Caco-2 (cell line): Measurements from ENCODE around the gene ZGRF1. TPM values are rescaled to one million over a fixed set of nuclear protein-coding genes. Genes with fewer than 3 reads are reported as not detected.
"Not testable (repeated sequence)": the region's sequence is repeated elsewhere in the genome, so short reads cannot be mapped to it uniquely, and the experiment has no call there.

Experiments used
- BruUV-seq: library from RNA; stranded (reverse); fragments of 400-500 nt; replicated peaks from 2 replicates; lab custom pipeline; 2021; lab: Mats Ljungman, UMichigan
- CTCF ChIA-PET: fragments of 300-600 bp; sonication (Branson Sonifier 250); formaldehyde crosslinking; loops from one replicate; lab custom pipeline; 2022; ENCODE audit warnings: antibody characterized with exemption; lab: Charles Lee
- POLR2A ChIA-PET: fragments of 300-600 bp; sonication (Branson Sonifier 250); formaldehyde crosslinking; loops from one replicate; lab custom pipeline; 2022; ENCODE audit warnings: antibody characterized with exemption; lab: Charles Lee
- DNase-seq, 2 experiments: peaks; one replicate each; pipeline versions ENCODE4 v3.0.0 to v3.0.0-alpha.2; 2020 to 2022
- H3K27me3 ChIP-seq: replicated peaks from 2 replicates; pipeline ENCODE4 v1.6.0; 2011; ENCODE audit warnings: low read length; ENCODE audit not compliant: control insufficient read depth, insufficient read depth
- H3K36me3 ChIP-seq: 2 replicates; pipeline ENCODE4 v1.5.1; 2011; ENCODE audit warnings: low read length; ENCODE audit not compliant: control insufficient read depth, insufficient read depth
- H3K4me1 ChIP-seq: fragments of 250-450 bp; sonication (Bioruptor Pico); 2 replicates; pipeline ENCODE4 v1.5.1; 2020; ENCODE audit warnings: mild to moderate bottlenecking
- H3K4me3 ChIP-seq: 2 replicates; pipeline ENCODE4 v1.5.1; 2011; ENCODE audit warnings: low read depth, mild to moderate bottlenecking, control low read depth, low read length
- H3K9me3 ChIP-seq: fragments of 250-450 bp; sonication (Bioruptor Pico); 2 replicates; pipeline ENCODE4 v1.5.1; 2020; ENCODE audit warnings: mild to moderate bottlenecking, moderate library complexity
- H3K27ac Mint-ChIP-seq: one replicate; pipeline ENCODE4 v1.8.0; 2022; ENCODE audit warnings: mixed read lengths; ENCODE audit not compliant: unreplicated experiment
- H3K27me3 Mint-ChIP-seq: one replicate; pipeline ENCODE4 v1.8.0; 2022; ENCODE audit warnings: mixed read lengths; ENCODE audit not compliant: insufficient read depth, unreplicated experiment
- H3K36me3 Mint-ChIP-seq: one replicate; pipeline ENCODE4 v1.8.0; 2022; ENCODE audit warnings: mild to moderate bottlenecking, mixed read lengths; ENCODE audit not compliant: insufficient read depth, unreplicated experiment
- H3K4me1 Mint-ChIP-seq: one replicate; pipeline ENCODE4 v1.8.0; 2022; ENCODE audit warnings: low read depth, mixed read lengths; ENCODE audit not compliant: unreplicated experiment
- H3K4me3 Mint-ChIP-seq: one replicate; pipeline ENCODE4 v1.8.0; 2022; ENCODE audit warnings: mild to moderate bottlenecking, moderate library complexity, mixed read lengths; ENCODE audit not compliant: unreplicated experiment
- H3K9me3 Mint-ChIP-seq: one replicate; pipeline ENCODE4 v1.8.0; 2022; ENCODE audit warnings: mixed read lengths; ENCODE audit not compliant: unreplicated experiment
- intact Hi-C: fragments of 100-400 bp; cut with micrococcal nuclease; formaldehyde crosslinking; loops from one replicate; pipeline ENCODE4 v1.10.0; 2022; ENCODE audit not compliant: unreplicated experiment
- total RNA-seq: library from RNA; stranded (reverse); gene quantifications from 2 replicates; pipeline ENCODE4 v1.2.3, GENCODE V29; 2022
- TF ChIP-seq, protein P1 (sequence below), 2 experiments: fragments of 200-600 bp in 1 of 2; IDR thresholded peaks; 1 replicate in 1 of 2; 2 replicates in 1 of 2; pipeline versions ENCODE4 v1.5.1 to v1.8.0; 2011 to 2022; ENCODE audit warnings: antibody characterized with exemption in 1 of 2, control low read depth in 1 of 2, inconsistent platforms in 1 of 2, low read depth in 1 of 2, low read length in 1 of 2, mild to moderate bottlenecking in 1 of 2, moderate library complexity in 1 of 2; ENCODE audit not compliant: insufficient read depth in 1 of 2, severe bottlenecking in 1 of 2, unreplicated experiment in 1 of 2

Gene ZGRF1
- total RNA-seq, 1 experiment from 2014 or later: 14.7 TPM

GRCh38 chr4:112673076-112673475 is 36.4 kb upstream of the ZGRF1 start:
- no peak for DNase-seq
- no peaks in the 10 kb centered on the region for H3K9me3 Mint-ChIP-seq
- intact Hi-C loops: no loop called here
- ChIA-PET POLR2A (no interaction called here), CTCF (no interaction called here)
- peaks cover 2% of the 10 kb centered on the region for H3K27me3 Mint-ChIP-seq
- no peaks in the 10 kb centered on the region for H3K36me3 Mint-ChIP-seq
- TF ChIP-seq, protein P1, sequence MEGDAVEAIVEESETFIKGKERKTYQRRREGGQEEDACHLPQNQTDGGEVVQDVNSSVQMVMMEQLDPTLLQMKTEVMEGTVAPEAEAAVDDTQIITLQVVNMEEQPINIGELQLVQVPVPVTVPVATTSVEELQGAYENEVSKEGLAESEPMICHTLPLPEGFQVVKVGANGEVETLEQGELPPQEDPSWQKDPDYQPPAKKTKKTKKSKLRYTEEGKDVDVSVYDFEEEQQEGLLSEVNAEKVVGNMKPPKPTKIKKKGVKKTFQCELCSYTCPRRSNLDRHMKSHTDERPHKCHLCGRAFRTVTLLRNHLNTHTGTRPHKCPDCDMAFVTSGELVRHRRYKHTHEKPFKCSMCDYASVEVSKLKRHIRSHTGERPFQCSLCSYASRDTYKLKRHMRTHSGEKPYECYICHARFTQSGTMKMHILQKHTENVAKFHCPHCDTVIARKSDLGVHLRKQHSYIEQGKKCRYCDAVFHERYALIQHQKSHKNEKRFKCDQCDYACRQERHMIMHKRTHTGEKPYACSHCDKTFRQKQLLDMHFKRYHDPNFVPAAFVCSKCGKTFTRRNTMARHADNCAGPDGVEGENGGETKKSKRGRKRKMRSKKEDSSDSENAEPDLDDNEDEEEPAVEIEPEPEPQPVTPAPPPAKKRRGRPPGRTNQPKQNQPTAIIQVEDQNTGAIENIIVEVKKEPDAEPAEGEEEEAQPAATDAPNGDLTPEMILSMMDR (IDR thresholded peaks at IDR 0.05; ENCODE audit: insufficient read depth in 1 of 2, low read depth in 1 of 2, low read length in 1 of 2, severe bottlenecking in 1 of 2, unreplicated experiment in 1 of 2): no peak
- Histone ChIP-seq H3K4me3 (no peak overlapping the region), H3K4me1 (no peaks in the 10 kb centered on the region), H3K27me3 (no peaks in the 10 kb centered on the region), H3K9me3 (no peaks in the 10 kb centered on the region), H3K36me3 (no peaks in the 10 kb centered on the region)
- no peak overlapping the region for H3K27ac Mint-ChIP-seq
- no peak overlapping the region for H3K4me3 Mint-ChIP-seq
- no peaks in the 10 kb centered on the region for H3K4me1 Mint-ChIP-seq
- BruUV-seq: no TSS peak

DNA sequence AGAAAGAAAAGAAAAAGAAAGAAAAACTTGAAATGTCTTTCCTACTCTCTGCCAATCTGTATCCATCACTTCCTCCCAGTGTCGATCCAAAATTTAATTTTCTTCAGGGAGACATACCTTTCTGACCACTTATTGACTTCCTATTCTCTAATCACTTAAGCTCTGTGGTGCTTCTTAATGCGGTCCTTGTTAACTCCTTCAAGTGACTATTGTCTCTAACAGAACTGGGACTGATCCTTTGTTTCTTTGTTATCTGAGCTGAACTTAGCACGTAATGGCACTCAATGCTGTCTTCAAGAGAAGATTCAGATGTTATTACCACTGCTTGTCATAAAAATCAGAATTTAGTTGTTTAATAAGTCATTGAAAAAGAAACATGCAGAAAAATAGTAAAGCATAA is 31.4 kb upstream of the ZGRF1 start:
- Mint-ChIP-seq H3K4me3 (no peak overlapping the region), H3K27me3 (no peaks in the 10 kb centered on the region), H3K9me3 (no peaks in the 10 kb centered on the region), H3K4me1 (no peaks in the 10 kb centered on the region), H3K36me3 (no peaks in the 10 kb centered on the region), H3K27ac (no peak overlapping the region)
- ChIA-PET CTCF (no interaction called here), POLR2A (no interaction called here)
- Histone ChIP-seq H3K27me3 (no peaks in the 10 kb centered on the region), H3K4me3 (no peak overlapping the region), H3K4me1 (no peaks in the 10 kb centered on the region), H3K9me3 (no peaks in the 10 kb centered on the region), H3K36me3 (no peaks in the 10 kb centered on the region)
- intact Hi-C loops: no loop called here
- BruUV-seq: no TSS peak
- DNase-seq: no peak
- TF ChIP-seq, protein P1 (IDR thresholded peaks at IDR 0.05; ENCODE audit: insufficient read depth in 1 of 2, low read depth in 1 of 2, low read length in 1 of 2, severe bottlenecking in 1 of 2, unreplicated experiment in 1 of 2): no peak

- Mint-ChIP-seq H3K9me3 (no peaks in the 10 kb centered on the region), H3K27me3 (no peaks in the 10 kb centered on the region), H3K27ac (no peak overlapping the region), H3K4me3 (no peak overlapping the region), H3K4me1 (no peaks in the 10 kb centered on the region), H3K36me3 (no peaks in the 10 kb centered on the region)
- no peak overlapping the region for H3K4me3 ChIP-seq
- no TSS peak for BruUV-seq
- no peak for DNase-seq
- intact Hi-C loops: no loop called here
- H3K4me1 ChIP-seq: no peaks in the 10 kb centered on the region
- H3K9me3 ChIP-seq: no peaks in the 10 kb centered on the region
- H3K27me3 ChIP-seq: no peaks in the 10 kb centered on the region
- ChIA-PET CTCF (no interaction called here), POLR2A (no interaction called here)
- TF ChIP-seq, protein P1 (IDR thresholded peaks at IDR 0.05; ENCODE audit: insufficient read depth in 1 of 2, low read depth in 1 of 2, low read length in 1 of 2, severe bottlenecking in 1 of 2, unreplicated experiment in 1 of 2): no peak
- H3K36me3 ChIP-seq: no peaks in the 10 kb centered on the region
These were observed 27.9 kb upstream of the ZGRF1 start for GRCh38 chr4:112664611-112665010.

GRCh38 chr4:112656115-112656514 is 19.4 kb upstream of the ZGRF1 start:
- CTCF ChIA-PET, H3K27ac Mint-ChIP-seq, H3K4me3 Mint-ChIP-seq, H3K27me3 ChIP-seq, intact Hi-C loops, H3K9me3 ChIP-seq, H3K9me3 Mint-ChIP-seq, DNase-seq, H3K36me3 ChIP-seq, H3K4me1 ChIP-seq, H3K4me3 ChIP-seq, POLR2A ChIA-PET, H3K27me3 Mint-ChIP-seq, BruUV-seq, H3K4me1 Mint-ChIP-seq: not testable (repeated sequence)
- peaks cover 12% of the 10 kb centered on the region for H3K36me3 Mint-ChIP-seq
